HL-60 (cell line): Measurements from ENCODE around the gene ZBTB7B.

Experiments used
- DNase-seq, 2 experiments: peaks; one replicate each; pipeline ENCODE4 v3.0.0-alpha.2; 2010 to 2020; ENCODE audit warnings: low read depth in 1 of 2, low spot score in 1 of 2
- H3K27ac ChIP-seq: fragments of 250-450 bp; sonication (Bioruptor Pico); replicated peaks from 2 replicates; pipeline ENCODE4 v1.5.1; 2020; ENCODE audit warnings: mild to moderate bottlenecking, moderate library complexity
- H3K27me3 ChIP-seq: fragments of 250-450 bp; sonication (Bioruptor Pico); 2 replicates; pipeline ENCODE4 v1.5.1; 2021; ENCODE audit warnings: mild to moderate bottlenecking, moderate library complexity; ENCODE audit not compliant: insufficient read depth, poor library complexity, severe bottlenecking
- H3K4me3 ChIP-seq: replicated peaks from 2 replicates; pipeline ENCODE4 v1.5.1; 2011; ENCODE audit warnings: mild to moderate bottlenecking, control low read depth, low read length; ENCODE audit not compliant: insufficient read depth
- GABPA ChIP-seq: IDR thresholded peaks from 2 replicates; pipeline ENCODE4 v1.6.1; 2012; ENCODE audit warnings: low read depth
- POLR2AphosphoS5 ChIP-seq: IDR thresholded peaks from 2 replicates; pipeline ENCODE4 v1.6.1; 2012; ENCODE audit warnings: low read depth
- SPI1 ChIP-seq: IDR thresholded peaks from 2 replicates; pipeline ENCODE4 v1.6.1; 2012; ENCODE audit warnings: low read depth, mild to moderate bottlenecking, borderline replicate concordance
- TF ChIP-seq, protein P1 (sequence below): IDR thresholded peaks from 2 replicates; pipeline ENCODE4 v1.6.1; 2012; ENCODE audit warnings: low read depth; ENCODE audit not compliant: insufficient replicate concordance
- TF ChIP-seq, protein P2 (sequence below): IDR thresholded peaks from one replicate; pipeline ENCODE4 v1.5.1; 2011; ENCODE audit warnings: low read length, control low read depth, inconsistent platforms; ENCODE audit not compliant: insufficient read depth

The ZBTB7B gene

DNA sequence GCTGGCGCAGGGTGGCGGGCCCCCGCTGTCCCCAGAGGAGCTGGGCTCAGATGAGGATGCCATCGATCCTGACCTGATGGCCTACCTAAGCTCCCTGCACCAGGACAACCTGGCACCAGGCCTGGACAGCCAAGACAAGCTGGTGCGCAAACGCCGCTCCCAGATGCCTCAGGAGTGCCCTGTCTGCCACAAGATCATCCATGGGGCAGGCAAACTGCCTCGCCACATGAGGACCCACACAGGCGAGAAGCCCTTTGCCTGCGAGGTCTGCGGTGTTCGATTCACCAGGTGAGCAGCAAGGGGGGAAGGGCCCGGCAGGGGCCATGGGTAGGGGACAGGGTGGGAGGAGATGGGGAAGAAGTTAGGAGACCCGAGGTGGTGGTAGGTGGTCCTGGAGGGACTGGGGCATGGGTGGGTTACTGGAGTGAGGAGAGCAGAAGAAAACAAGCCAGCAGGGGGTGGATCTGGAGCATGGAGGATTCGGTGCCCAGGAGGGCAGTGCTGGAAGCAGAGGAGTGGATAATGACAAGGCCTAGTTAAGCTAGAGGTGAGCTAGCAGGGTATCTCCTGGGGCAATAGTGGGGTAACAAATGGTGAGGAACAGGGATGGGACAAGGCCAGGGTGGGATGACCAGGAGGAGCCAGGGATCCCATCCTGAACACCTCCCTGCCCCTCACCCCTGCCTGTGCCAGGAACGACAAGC is 13.1 kb downstream of the ZBTB7B start:
- DNase-seq = peak in 1 of 2 experiments; percentile 45
- no peaks in the 10 kb centered on the region for H3K27me3 ChIP-seq
- no peak overlapping the region for H3K4me3 ChIP-seq
- TF ChIP-seq SPI1 (no peak), GABPA (no peak), POLR2AphosphoS5 (no peak; the same call in 1 of the 2 replicates)
- TF ChIP-seq, protein P1, sequence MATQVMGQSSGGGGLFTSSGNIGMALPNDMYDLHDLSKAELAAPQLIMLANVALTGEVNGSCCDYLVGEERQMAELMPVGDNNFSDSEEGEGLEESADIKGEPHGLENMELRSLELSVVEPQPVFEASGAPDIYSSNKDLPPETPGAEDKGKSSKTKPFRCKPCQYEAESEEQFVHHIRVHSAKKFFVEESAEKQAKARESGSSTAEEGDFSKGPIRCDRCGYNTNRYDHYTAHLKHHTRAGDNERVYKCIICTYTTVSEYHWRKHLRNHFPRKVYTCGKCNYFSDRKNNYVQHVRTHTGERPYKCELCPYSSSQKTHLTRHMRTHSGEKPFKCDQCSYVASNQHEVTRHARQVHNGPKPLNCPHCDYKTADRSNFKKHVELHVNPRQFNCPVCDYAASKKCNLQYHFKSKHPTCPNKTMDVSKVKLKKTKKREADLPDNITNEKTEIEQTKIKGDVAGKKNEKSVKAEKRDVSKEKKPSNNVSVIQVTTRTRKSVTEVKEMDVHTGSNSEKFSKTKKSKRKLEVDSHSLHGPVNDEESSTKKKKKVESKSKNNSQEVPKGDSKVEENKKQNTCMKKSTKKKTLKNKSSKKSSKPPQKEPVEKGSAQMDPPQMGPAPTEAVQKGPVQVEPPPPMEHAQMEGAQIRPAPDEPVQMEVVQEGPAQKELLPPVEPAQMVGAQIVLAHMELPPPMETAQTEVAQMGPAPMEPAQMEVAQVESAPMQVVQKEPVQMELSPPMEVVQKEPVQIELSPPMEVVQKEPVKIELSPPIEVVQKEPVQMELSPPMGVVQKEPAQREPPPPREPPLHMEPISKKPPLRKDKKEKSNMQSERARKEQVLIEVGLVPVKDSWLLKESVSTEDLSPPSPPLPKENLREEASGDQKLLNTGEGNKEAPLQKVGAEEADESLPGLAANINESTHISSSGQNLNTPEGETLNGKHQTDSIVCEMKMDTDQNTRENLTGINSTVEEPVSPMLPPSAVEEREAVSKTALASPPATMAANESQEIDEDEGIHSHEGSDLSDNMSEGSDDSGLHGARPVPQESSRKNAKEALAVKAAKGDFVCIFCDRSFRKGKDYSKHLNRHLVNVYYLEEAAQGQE = no peak
- TF ChIP-seq, protein P2, sequence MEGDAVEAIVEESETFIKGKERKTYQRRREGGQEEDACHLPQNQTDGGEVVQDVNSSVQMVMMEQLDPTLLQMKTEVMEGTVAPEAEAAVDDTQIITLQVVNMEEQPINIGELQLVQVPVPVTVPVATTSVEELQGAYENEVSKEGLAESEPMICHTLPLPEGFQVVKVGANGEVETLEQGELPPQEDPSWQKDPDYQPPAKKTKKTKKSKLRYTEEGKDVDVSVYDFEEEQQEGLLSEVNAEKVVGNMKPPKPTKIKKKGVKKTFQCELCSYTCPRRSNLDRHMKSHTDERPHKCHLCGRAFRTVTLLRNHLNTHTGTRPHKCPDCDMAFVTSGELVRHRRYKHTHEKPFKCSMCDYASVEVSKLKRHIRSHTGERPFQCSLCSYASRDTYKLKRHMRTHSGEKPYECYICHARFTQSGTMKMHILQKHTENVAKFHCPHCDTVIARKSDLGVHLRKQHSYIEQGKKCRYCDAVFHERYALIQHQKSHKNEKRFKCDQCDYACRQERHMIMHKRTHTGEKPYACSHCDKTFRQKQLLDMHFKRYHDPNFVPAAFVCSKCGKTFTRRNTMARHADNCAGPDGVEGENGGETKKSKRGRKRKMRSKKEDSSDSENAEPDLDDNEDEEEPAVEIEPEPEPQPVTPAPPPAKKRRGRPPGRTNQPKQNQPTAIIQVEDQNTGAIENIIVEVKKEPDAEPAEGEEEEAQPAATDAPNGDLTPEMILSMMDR = no peak
- H3K27ac ChIP-seq = no peak overlapping the region

DNA sequence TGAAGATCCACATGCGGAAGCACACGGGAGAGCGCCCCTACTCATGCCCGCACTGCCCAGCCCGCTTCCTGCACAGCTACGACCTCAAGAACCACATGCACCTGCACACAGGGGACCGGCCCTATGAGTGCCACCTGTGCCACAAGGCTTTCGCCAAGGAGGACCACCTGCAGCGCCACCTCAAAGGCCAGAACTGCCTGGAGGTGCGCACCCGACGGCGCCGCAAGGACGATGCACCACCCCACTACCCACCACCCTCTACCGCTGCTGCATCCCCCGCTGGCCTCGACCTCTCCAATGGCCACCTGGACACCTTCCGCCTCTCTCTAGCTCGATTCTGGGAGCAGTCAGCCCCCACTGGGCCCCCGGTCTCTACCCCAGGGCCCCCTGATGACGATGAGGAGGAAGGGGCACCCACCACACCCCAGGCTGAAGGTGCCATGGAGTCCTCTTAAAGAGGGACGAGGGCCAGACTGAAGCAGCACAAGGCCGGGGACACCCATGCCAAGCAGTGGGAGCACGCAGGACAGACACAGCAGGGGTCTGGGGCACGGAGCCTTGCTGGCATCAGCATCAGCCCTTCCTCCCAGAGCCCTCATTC is 13.7 kb downstream of the ZBTB7B start:
- TF ChIP-seq GABPA (no peak), POLR2AphosphoS5 (peak; percentile 67)
- H3K27ac ChIP-seq = no peak overlapping the region; the same call in 1 of the 2 replicates
- H3K4me3 ChIP-seq = no peak overlapping the region
- DNase-seq = peak in 1 of 2 experiments; percentile 28
- H3K27me3 ChIP-seq = no peaks in the 10 kb centered on the region

DNA sequence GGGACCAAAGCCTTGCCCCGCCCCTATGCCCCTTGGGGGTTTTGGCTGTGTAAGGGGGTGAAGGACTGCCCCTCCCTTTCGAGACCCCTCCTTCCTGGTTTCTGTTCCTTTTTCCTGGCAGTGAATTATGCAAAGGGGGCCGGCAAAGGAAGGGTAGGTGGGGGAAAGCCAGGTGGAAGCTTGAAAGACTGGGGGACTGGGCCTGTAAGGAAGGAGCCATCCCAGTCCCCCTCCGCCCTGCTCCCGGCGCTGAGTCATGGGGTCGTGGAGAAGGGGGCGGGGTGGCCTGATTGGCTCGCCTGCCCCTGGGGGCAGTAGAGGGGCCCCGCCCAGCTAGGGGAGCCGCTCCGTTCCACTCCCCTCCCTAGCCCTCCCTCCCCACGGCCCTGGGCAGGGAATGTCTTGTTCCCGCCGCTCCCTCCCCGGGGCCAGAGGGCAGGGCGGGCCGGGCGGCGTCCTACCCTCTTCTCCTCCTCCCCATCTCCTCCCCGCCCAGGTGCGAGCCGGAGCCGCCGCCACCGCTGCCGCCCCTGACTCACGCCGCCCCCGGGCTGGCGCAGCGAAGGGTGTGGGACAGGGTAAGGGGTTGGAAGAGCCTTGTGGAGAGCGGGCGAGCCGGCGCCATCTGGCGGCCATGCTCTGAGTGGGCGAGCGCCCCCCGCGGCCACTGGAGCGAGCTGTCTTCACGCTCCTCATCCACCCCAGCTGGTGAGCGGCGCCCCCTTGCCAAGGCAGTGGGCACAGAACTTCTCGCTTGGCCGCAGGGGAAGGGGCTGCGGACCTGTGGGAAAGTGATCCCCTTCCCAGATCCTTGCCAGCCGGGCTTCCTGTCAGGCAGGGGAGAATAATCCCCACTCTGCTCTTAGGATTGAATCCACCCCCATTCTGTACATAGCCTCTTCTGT is 14.7 kb downstream of the ZBTB7B start:
- Histone ChIP-seq H3K4me3 (peak overlapping the region; percentile 15), H3K27ac (peak overlapping the region; percentile 47), H3K27me3 (no peaks in the 10 kb centered on the region)
- TF ChIP-seq, protein P2 = peak; percentile 97
- TF ChIP-seq POLR2AphosphoS5 (peak; percentile 95), GABPA (no peak)
- DNase-seq = peak; percentile 80 to 86

- Histone ChIP-seq H3K27me3 (no peaks in the 10 kb centered on the region), H3K27ac (peak overlapping the region; percentile 47; the same call in 1 of the 2 replicates), H3K4me3 (no peak overlapping the region)
- TF ChIP-seq, protein P2 = no peak
- TF ChIP-seq SPI1 = no peak
- TF ChIP-seq, protein P1 = no peak
- no peak for TF ChIP-seq POLR2AphosphoS5
- TF ChIP-seq GABPA = no peak
- DNase-seq = peak in 1 of 2 experiments; percentile 55
Measured at GRCh38 chr1:155017946-155018316, 15.3 kb downstream of the ZBTB7B start.
